ENCODE data around the gene PLEKHM3.
A peak's percentile ranks its signal among the peaks of the same experiment; 100 is the strongest.

DNA sequence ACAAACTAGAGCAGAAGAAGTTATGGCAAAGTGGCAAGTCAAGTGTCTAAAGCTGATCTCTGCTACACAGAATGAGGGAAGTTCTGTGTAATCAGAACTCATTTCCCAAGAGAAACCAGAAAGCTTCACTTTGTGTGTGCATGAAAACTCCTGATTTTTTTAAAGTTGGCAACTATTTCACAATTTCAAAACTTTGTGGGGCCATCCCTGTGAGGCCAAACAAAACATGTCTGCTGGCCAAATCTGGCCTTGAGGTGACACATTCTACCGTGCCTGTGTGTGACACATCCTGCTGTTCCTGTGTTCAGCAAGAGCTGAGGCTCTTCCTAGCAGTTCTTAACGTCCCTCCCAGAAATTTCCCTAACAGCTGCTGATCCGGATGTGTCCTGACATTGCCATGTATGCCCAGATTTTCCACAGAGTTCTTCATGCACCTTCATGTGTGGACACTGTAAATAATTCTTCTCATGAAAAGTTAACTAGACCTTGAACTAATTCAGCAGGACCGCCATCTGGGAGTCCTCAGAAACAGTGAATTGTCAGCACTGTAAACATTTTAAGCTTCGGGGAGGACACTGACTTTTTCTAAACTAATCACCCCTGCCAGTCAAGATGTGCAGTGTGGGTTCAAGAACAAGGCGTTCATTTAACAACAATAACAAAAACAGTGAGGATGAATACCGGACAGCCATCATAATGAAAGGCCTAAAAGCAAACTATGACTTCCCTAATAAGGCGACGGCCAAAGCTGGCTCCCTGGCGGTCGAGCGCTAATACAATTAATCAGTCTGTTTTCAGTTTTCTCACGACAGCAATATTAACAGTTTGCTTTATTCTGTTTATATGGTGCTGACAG is 99.0 kb downstream of the PLEKHM3 start:
- TF ChIP-seq POLR2A (IDR thresholded peaks at IDR 0.05; ENCODE audit: insufficient read depth in 1 of 2, low read depth in 2 of 2, low read length in 2 of 2) (peak in 1 of 2 experiments; percentile 17; a peak in 1 of 4 replicates), ZNF607 (CRISPR knock-in tag; IDR thresholded peaks at IDR 0.05; ENCODE audit: borderline replicate concordance) (0 out of 2 replicates have a peak, but pooled peaks have one; percentile 50), ZNF343 (CRISPR knock-in tag; IDR thresholded peaks at IDR 0.05) (no peak), CTCF (CRISPR knock-in tag; IDR thresholded peaks at IDR 0.05) (no peak), ZNF263 (CRISPR knock-in tag; IDR thresholded peaks at IDR 0.05) (peak; percentile 42; the same call in 1 of the 2 replicates), ZNF318 (CRISPR knock-in tag; IDR thresholded peaks at IDR 0.05) (no peak), EZH2 (conservative IDR thresholded peaks at IDR 0.05; ENCODE audit: low read depth, low read length) (no peak), TEAD3 (CRISPR knock-in tag; optimal IDR thresholded peaks at IDR 0.05; ENCODE audit: borderline replicate concordance) (peak; percentile 82), ZBTB44 (CRISPR knock-in tag; IDR thresholded peaks at IDR 0.05) (no peak), MLLT10 (CRISPR knock-in tag; IDR thresholded peaks at IDR 0.05) (no peak), LCORL (IDR thresholded peaks at IDR 0.05) (no peak), LCORL (CRISPR knock-in tag; IDR thresholded peaks at IDR 0.05) (peak; percentile 95), ZNF709 (CRISPR knock-in tag; IDR thresholded peaks at IDR 0.05) (peak; percentile 25; the same call in 1 of the 2 replicates)
- TF ChIP-seq, protein P1, sequence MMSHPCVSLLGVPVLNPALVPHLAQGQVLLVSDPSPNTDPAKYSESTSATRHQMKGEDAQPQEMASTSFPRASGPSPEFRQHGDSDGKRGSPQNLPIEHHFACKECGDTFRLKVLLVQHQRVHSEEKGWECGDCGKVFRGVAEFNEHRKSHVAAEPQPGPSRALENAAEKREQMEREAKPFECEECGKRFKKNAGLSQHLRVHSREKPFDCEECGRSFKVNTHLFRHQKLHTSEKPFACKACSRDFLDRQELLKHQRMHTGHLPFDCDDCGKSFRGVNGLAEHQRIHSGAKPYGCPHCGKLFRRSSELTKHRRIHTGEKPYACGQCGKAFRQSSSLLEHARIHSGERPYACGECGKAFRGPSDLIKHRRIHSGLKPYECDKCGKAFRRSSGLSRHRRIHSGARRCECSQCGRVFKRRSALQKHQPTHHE (CRISPR knock-in tag; IDR thresholded peaks at IDR 0.05; ENCODE audit: borderline replicate concordance) = peak; percentile 43; the same call in 1 of the 2 replicates
- TF ChIP-seq, protein P2, sequence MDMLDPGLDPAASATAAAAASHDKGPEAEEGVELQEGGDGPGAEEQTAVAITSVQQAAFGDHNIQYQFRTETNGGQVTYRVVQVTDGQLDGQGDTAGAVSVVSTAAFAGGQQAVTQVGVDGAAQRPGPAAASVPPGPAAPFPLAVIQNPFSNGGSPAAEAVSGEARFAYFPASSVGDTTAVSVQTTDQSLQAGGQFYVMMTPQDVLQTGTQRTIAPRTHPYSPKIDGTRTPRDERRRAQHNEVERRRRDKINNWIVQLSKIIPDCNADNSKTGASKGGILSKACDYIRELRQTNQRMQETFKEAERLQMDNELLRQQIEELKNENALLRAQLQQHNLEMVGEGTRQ (IDR thresholded peaks at IDR 0.05; ENCODE audit: low read depth, low read length) = no peak
- TF ChIP-seq, protein P2 (CRISPR knock-in tag; IDR thresholded peaks at IDR 0.05; ENCODE audit: borderline replicate concordance) = peak; percentile 15; the same call in 1 of the 2 replicates

Data from HepG2 (cell line).